DMS153 treated with DMSO at 0.1 percent for 48 hours (cell line): ENCODE results near the gene MPND.
"Not testable (repeated sequence)": the region's sequence is repeated elsewhere in the genome, so short reads cannot be mapped to it uniquely, and the experiment has no call there.

Source experiments
- DNase-seq: peaks from one replicate; lab custom pipeline; 2025; ENCODE audit not compliant: unreplicated experiment; lab: John Stamatoyannopoulos, UW

The MPND gene

DNA sequence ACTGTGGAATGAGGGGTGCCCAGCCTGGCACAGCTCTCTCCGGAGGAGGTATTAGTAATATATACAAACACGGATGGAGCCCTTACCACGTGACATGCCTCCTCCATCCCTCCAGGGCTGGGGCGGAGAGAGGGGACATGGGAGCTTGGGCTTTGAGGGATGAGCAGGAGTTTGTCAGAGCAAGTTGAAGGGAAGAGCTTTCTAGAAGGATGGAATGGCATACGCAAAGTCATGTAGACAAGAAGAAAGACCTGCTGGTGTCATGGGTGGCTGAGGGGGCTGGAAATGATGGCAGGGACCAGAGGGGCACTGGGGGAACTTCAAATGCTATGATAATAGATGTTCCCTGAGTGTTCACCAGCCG lies 2.6 kb downstream of the MPND start:
- no peak for DNase-seq

DNA sequence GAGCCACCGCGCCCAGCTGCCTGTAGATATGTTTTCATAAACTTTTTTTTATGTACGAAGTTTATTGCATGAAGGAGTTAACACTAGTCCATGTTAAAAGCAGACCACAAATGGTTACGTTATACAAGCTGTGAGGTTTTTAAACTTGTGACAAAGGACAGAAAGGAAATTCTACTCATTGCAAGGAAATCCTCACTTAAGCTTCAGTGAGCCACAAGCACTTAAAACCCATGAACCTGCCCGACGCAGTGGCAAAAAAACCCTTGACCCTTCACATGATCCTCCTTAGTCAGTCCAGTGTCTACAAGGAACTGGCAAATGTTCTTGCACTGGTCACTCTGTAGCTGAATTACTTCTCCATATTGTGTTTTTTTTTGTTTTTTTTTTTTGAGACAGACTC lies 4.2 kb downstream of the MPND start:
- DNase-seq = no peak

DNA sequence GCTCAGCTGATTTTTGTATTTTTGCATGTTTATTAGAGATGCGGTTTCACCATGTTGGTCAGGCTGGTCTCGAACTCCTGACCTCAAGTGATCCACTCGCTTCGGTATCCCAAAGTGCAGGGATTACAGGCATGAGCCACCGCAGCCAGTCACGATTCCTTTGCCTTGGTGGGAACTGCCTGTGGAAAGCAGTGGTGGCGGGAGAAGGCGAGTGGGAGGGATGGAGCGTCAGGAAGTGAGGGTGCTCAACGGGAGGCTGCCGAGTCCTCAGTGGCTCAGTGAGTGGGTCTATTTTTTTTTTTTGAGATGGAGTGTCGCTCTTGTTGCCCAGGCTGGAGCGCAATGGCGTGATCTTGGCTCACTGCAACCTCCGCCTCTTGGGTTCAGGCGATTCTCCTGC lies 5.9 kb downstream of the MPND start:
- DNase-seq = not testable (repeated sequence)

DNA sequence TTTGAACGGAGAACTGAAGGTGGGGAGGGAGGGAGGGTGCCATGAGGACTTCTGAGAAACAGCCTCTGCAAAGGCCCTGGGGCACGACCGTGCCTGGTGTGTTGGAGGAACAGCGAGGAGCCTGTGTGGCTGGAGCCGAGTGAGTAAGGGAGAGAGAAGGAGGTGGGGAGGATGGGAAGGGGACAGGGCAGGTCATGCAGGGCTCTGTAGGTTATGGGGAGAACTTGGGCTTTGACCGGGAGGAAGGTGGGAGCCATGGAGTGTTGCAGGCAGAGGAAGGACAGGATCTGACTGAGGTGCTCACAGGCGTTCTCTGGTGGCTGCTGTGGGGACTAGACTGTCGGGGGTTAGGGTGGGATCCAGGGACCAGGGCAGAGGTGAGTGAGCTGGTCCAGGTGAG lies 6.7 kb downstream of the MPND start:
- no peak for DNase-seq

DNA sequence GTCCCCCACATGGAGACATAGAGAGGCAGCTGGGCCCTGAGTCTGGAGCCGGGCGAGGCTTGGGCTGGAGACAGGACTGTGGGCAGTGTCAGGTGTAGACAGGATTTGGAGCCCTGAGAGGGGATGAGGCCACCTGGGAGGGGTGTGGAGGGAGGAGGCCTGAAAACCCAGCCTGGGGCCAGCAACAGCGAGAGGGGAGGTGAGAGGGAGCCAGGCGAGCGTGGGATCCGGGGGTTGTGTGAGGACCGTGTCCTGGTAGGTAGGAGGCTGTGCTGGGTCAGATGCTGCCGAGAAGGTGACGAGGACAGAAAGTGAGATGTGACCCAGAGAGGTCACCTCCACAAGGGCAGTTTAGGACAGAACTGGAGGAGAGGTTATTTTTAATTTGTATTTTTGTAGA lies 7.4 kb downstream of the MPND start:
- no peak for DNase-seq

DNA sequence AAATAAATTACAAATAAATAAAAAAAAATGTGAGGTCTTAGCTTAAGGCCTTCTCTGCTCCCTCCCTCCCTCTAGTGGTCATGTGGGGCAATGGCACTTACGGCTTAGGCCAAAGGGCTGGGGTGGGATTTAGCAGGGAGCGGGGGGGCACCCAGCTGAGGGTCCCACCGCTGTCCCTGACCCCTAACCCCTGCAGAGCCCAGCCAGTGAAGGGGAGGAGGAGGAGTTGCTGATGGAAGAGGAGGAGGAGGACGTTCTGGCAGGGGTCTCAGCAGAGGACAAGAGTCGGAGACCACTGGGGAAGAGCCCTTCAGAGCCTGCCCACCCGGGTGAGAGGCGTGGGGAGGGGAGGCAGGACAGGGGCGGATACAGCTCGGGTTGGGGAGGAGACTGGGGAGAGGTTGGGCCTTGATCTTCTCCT lies 9.3 kb downstream of the MPND start:
- peak; percentile 10 for DNase-seq

DNA sequence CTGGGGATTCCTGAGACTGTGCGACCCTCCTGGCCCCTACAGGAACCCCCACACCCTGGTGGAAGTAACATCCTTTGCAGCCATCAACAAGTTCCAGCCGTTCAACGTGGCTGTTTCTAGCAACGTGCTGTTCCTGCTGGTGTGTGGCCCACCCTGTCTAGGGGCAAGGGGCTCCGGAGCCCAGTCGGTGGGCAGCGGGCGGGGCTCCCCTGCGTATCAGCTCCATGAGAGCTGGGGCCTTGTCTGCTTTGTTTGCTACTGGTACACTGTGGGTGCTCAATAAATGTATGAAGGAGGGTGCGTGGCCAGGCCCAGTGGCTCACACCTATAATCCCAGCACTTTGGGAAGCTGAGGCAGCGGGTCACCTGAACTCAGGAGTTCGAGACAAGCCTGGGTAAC lies 10.9 kb downstream of the MPND start:
- DNase-seq = no peak

DNA sequence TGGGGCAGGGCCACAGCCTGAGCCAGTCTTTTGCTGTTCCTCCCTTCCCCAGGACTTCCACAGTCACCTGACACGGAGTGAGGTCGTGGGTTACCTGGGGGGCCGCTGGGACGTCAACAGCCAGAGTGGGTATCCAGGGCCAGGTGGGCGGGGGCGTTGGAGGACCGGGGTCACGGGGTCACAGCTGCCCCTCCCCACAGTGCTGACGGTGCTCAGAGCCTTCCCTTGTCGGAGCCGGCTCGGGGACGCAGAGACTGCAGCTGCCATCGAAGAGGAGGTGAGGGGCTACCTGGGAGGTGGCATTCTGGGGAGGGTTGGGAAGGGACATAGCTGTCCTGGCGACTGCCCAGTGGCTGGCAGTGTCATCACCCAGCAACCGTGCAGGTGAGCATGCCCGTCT lies 11.5 kb downstream of the MPND start:
- no peak for DNase-seq

DNA sequence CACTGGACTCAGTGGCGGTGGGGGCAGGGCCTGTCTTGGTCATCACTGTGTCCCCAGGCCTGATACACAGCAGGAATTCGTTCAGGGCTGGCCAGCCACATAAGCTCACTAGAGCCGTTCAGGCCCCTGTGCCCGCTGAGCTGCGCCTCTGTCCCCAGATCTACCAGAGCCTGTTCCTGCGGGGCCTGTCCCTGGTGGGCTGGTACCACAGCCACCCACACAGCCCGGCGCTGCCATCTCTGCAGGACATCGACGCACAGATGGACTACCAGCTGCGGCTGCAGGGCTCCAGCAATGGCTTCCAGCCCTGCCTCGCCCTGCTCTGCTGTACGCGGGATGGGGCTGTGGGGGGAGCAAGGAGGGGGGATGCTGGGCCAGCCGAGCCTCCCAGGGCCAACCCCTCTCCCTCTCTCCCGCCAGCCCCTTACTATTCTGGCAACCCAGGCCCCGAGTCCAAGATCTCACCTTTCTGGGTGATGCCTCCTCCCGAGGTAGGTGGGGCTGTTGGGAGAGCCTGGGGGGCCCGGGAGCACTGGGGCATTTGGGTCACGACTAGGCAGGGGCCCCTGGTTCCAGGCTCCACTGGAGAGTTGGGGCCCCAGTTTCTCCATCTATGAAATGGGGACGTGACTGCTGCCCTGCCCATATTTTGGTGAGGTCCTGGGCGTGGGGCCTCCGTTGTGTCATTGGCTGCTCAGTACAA lies 13.9 kb downstream of the MPND start:
- no peak for DNase-seq

DNA sequence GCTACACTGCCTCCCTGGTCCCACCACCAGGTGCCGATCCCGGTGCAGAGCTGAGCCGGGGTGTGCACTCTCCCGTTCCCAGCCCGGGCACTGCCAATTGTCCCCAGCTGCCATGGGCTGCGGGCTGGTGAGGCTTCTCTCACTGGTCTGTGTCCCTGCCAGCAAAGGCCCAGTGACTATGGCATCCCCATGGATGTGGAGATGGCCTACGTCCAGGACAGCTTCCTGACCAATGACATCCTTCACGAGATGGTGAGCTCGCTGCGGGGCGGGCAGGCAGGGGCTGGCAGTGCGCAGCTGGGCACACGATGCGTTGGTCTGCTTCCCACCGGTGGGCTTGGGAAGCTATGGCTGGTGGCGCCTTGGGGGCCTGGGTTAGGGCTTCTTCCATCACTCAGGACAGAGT lies 14.6 kb downstream of the MPND start:
- DNase-seq = no peak

DNA sequence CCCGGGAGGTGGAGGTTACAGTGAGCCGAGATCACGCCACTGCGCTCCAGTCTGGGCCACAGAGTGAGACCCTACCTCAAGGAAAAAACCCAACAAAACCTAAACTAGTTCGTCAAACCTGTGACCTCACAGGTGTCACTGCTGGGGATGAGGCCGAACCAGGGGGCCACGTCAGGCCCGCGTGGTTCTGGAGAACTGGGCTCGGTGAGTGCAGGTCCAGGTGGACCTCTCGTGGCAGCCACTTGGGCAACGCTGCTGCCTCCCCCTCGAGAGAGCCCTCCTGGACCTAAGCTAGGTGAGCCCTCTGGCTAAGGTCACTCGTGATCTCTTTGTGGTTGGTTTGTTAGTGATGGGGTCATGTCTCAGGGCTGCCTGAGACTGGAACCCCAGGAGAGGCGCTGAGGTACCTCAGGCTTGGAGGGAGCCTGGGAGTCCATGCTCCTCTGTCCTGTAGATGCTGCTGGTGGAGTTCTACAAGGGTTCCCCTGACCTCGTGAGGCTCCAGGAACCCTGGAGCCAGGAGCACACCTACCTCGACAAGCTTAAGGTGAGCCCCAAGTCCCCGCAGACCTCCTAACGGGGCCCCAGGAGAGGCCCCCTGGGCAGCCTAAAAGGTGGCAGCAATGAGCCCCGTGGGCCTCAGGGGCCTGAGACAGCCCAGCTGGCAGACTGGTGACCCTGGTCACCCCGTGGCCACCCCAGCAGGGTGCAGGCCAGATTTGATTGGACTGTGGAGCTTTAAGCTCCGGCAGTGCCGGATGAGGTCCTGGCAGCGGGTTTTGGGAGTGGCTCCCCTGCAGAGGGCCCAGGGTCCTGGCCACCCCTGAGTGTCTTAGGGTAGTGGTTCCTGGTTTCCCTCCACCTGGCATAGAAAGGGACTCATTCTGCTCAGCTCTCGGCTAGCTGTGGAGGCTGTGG lies 15.6 kb downstream of the MPND start:
- DNase-seq = no peak

DNA sequence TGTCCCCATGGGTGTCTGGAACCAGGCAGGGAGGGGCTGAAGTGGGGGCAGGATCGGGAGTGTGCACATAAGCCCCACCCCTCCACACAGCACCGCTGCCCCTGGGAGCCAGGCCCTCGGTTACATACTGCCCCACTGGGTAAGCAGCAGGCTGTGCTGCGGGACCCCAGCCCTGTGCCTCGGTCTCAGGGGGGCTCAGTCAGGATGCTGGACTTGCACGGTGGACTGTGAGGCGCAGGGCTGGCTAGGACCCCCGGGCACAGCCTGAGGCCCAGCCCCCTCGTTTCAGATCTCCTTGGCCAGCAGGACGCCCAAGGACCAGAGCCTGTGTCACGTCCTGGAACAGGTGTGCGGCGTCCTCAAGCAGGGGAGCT lies 16.3 kb downstream of the MPND start:
- DNase-seq = no peak

DNA sequence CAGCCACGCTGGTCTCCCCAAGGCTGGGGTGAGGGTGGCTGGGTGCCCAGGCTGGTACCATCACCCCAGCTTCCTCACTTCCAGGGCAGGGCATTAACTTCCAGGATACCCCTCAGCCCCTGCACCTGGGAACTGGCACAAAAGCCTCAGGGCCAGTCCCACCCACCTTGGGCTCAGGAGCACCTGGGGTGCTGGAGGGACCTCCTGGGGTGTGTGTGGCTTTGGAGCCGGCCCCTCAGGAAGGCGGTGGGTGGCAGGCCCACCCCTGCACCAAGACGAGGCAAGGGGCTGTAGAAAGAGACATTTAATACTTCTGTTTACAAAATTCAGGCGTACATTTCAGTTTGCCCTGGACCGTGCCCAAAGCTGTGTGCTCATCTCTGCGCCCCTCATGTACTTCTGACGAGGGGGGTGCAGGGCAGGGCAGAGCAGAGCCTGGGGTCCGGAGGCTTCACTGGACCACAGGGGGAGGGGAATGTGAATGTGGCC lies 16.8 kb downstream of the MPND start:
- no peak for DNase-seq

DNA sequence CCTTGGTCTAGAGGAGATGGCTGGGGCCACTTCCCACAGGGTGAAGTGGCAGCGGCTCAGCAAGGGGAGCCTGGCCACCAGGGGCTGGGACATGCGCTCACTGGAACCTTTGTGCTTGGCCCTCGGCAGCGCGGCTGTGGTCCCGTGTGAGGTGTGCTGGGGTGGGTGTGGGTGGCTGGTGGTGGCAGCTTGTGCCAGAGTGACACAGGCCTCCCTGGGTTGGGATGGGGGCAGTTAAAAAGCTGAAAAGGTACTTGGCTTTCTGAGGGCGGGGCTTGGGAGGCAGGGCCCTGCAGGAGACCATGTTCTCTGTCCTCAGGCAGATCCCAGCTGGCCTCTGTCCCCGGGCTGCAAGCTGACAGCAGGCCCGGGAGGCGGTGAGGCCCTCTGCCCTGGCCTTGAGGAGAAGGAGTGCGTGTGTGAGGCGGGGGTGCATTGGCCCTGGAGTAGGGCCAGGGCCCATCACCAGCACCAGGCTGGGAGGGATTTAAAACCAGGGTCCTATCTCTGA lies 17.3 kb downstream of the MPND start:
- DNase-seq = no peak

DNA sequence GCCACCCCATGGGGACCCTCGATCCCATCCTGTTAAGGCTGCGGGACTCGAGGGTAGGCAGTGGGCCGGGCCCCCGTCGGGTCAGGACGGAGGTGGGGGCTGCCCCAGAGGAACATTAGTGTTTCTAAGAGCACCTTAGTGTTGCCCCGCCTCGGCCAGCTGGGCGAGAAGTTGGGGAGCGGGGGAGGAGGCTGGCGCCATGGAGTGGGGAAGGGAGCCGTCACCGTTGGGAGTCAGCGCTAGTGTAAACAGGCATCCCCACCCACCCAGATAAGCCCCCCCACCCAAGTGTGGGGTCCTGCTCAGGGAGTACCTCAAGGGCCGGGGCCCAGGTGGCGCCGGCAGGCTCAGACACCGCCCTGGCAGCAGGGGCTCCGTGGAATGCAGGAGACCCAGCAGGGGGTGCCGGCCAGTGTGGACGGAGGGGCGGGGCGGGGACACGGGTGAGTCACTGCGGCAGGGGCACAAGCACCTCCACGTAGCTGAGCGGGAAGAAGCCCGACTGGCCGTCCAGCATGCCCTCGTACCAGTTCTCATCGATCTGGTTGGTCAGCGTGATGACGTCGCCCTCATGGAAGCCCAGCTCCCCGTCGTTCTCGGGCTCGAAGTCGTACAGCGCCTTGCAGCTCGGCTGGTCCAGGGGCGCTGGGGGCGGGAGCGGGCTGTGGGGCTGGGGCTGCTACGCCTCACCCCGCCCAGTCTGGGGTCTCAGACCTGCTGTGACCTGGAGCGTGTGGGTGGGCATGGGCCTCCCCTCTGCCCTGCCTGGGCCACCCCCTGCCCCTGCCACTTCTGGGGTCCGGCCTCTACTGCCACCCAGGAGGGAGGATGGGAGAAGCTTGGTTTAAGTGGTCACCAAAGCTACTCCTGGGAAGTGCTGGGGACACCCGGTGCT lies 18.0 kb downstream of the MPND start:
- no peak for DNase-seq

DNA sequence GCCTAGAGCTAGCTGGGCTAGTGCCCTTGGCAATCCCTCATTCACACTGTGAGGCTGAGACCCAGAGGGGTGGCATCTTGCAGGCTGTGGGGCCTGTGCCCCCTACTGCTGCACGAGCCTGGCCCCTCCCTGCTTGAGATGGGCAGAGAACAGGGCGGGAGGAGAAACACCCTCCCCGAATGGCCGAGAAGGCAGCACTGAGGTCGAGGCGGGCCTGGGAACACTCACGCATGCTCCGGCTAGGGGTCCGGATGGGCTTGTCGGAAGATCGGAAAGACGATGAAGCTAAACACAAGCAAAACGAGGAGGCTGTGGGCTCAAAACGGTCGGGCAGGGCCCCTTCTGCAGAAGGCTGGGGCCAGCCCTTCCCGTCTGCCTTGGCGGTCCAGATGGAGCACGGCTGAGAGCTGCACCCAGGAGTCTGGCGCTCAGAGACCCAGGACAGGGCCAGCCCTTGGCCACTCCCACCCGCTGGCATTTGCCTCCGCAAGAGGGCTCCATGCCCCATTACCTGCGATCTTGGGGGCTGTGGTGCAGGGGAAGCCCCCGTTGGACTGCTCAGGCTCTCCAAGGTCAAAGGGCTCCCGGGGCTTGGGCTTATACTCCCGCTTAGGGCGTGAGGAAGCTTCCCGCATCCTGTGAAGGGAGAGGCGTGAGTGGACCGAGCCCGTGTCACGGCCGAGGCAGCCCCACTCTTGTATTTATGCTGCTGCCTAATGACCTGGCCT lies 18.9 kb downstream of the MPND start:
- DNase-seq = no peak

DNA sequence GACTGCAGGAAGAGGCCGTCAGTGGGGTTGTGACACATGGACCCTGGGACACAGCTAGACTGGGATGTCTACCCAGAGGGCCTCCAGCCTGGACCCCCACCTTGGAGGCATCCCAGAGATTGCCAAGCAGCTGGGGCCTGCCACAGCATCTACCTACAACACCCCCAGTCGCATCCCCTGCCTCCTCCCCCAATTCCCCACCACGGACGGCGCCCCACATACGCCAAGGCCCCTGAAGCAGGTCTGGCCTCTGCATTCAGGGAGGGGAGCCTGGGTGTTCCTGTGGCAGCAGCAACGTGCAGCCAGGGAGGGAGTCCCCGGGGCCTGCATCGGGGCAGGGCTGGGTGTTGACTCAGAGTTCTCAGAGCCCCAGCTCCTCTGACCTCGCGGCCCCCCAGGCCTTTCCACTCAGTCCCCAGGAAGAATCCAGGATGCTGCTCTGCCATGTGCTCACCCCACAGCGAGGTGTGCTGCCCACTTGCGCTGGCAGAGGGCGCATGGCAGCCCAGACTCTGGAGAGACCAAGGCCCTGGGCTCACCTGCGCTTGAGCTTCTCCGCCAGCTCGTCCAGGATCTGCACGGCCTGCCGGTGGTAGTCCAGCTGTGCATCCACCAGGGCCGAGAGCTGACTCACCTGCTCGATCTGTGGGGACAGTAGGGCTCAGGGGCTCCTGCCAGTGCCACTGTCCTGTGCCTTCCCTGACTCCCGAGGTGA lies 19.6 kb downstream of the MPND start:
- no peak for DNase-seq

DNA sequence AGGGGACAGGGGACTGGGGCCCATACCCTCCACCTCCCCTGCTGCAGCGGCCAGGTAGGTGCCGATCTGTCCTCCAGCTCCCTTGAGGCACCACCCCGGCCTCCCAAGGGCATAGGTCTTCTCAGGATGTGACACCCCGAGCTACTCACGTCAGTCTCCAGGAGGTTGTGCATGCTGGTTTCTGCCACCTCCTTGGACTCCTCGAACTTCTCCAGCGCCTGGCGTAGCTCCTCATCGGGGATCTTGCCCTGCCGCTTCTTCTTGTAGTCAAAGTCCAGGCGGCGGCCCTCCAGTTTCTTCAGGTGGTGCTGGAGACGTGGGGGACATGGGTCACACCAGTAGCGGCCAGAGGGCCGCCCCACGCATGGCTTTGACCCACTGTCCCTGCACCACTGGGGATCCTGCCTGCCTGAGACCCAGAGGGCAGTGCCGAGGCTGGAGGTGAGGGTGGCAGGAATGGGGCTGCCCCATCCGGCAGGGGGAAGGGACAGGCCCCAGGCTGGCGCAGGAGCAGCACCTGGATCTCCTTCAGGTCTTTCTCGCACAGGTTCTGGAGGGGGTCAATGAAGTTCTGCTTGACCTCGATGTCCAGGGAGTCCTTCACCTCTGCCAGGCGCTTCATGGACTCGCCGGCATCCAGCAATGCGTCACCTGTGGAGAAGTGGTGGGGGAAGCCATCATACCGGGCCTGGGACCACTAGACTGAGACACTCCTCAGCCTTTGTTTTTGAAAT lies 20.4 kb downstream of the MPND start:
- no peak for DNase-seq

DNA sequence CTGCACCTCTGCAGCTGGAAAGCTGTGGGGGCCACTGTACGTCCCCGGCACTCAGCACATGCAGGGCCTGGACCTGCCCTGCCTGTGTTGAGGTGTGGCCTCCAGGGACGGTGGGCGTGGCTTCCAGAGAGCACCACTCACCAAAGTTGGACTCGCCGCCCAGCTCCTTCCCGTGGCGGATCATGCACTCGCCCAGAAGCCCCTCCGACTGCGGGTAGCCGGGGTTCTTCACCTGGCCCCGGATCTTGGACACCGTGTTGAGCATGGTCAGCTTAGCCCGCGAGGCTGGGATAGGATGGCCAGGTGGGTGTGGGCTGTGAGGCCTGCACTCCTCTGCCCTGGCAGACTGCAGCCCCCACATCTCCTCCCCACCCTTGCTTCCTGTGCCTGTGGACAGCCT lies 22.0 kb downstream of the MPND start:
- DNase-seq = no peak
